Stimulated activated CD4-positive, alpha-beta T cell treated with anti-CD3 and anti-CD28 coated beads, TNF-alpha, amount 100 ng/mL, for 24 hours (primary cell): ENCODE data around the gene SVIL.

ENCODE experiments used
- DNase-seq, 3 experiments: peaks; one replicate each; pipeline ENCODE4 v3.0.0-alpha.2; 2020; ENCODE audit warnings: low read depth in 3 of 3

SVIL gene

DNA sequence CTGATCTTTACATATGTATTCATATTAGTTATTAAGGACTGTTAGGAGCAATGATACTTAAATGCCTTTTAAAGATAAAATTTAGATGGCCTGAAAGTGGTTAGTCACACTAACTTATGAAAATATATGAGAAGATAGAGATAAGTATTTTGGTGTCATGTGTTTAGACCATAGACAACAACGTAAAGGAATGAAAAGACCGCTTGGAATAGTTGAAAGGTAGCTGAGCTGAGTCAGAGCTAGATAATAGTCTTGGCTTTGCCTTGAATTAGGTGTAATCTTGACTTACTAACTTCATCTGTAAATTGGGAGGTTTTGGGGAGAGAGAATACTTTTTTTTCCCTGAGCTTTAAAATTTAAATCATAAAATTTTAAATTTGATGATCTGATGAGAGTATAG, 218.9 kb downstream of the SVIL start:
- DNase-seq, result no peak

DNA sequence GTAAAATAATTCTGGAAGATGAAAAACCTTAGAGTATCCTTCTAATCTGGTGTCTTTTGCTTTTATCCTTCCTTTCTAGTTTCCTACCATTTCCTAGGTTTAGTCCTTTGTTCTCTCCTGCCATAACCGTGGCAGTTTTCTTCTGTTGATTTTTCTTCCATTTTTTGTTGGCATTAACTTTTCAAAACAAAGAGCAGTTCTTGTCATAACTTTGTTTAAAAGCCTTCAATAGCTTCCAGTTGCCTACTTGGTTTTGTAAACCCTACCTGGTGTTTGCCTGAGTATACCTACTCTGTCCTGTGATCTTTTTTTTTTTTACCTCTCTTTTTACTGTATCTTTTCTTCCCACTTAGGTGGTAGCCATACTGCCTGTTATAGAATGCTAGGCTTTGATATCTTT, 220.3 kb downstream of the SVIL start:
- DNase-seq, result no peak

DNA sequence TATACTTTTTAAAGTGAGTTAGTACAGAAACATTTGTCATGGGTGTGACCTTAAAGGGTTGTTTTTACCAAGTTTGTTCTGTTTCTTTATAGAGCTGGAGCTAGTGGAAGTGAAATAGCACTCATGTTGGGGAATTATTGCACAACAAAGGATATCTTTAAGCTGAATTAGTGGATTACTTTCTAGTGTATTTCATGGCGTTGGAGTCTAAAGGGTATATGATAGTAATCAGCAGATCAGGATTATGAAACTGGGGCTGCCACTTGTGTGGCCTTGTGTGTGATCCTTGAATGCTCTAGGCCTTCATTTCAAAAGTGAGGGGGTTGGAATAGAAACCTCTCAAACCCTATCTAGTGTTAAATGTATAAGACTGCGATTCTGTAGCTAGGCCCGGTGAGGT, 222.3 kb downstream of the SVIL start:
- no peak for DNase-seq

DNA sequence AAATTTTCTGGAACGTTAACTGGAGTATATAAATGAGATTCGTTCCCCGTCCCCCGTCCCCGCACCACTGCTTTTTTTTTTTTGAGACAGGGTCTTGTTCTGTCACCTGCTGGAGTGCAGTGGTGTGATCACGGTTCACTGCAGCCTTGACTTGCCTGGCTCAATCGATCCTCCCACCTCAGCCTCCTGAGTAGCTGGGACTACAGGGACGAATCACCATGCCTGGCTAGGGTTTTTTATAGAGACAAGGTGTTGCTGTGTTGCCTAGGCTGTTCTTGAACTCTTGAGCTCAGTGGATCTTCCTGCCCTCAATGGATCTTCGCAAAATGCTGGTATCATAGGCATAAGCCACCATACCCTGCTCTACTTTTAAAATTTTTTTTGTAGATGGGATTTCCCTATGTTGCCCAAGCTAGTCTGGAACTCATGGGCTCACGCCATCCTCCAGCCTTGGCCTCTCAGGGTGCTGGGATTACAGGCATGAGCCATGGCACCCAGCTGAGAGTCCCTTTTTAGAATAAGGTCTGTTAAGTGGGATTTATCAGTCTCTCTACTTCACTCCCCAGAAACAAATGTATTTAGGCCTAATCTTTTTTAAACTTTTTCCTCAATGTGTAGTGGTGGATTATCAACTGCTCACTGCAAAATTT, 223.0 kb downstream of the SVIL start:
- DNase-seq, result no peak

DNA sequence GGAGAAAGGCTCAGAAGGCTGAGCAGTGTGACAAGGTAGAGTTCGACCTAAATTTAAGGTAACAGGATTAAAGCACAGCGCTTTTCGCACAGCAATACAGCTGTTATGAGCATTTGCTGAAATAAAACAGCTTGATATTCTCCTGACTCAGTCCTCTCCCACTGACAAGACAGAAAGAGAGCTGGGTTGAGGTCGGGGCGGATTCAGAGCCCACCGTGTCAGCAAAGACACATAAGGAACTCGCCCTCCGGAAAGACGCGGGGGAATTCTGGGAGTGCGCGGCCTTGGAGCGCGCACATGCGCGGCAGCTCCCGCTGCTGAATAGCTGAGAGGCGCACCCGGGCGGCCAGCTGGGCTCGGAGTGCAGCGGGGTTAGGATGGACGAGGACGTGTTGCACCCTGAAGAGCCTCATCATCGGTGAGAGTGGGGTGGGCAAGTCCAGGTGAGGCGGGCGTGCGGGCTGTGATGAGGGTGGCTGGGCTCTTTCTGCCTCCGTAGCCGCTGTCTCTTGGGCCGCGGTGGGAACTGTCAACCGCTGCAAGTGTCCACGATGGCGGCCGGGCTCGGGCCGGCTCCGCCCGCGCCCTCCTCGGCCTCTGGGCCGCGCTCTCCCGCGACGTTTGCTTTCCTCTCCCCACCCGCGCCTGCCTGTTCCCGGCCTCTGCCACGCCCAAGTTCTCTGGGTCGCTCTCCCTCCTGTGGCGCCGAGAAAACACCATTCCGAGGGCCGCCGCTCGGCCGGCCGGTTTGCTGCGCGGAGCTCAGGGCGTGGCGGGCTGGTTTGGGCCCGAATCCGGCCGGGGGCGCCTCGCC, 225.3 kb downstream of the SVIL start:
- peak in 2 of 3 experiments; percentile 24 to 54 for DNase-seq

DNA sequence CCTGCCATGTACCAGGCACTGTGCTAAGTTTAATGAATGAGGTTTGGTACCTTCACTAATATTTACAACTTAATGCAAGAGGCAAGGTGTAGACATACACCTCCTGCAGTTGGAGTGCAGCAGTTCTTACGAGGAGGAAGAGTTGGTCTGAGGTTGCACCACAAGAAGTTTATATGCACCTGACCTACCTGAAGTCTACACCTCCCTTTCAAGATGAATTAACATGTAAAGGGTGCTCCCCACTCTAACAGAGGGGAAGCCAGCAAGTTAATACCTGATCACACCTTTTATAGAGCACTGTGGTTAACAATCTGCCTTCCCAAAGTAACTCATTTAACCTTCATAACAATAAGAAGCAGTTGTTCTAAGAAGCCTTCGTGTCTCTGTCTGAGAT, 225.9 kb downstream of the SVIL start:
- no peak for DNase-seq
